H1 (cell line): Measurements from ENCODE around the gene CCDC91. TPM values are rescaled to one million over a fixed set of nuclear protein-coding genes. Genes with fewer than 3 reads are reported as not detected.

Experiments used
- CHD7 ChIP-seq: fragments of 300-600 bp; sonication (generic); IDR thresholded peaks from 2 replicates; pipeline ENCODE4 v1.7.1; 2012; ENCODE audit warnings: low read length, moderate library complexity, mild to moderate bottlenecking, inconsistent platforms; ENCODE audit not compliant: insufficient replicate concordance
- JUND ChIP-seq: IDR thresholded peaks from 2 replicates; pipeline ENCODE4 v1.6.1; 2011; ENCODE audit warnings: mild to moderate bottlenecking, improper control_type of control experiment, low read length
- polyA plus RNA-seq, 7 experiments: library from polyadenylated mRNA; depleted of rRNA in 3 of 7; stranded (reverse) in 5 of 7; unstranded in 2 of 7; fragments of >200 nt in 5 of 7; fragments of 200-250 nt in 2 of 7; gene quantifications; 1 replicate in 5 of 7; 2 replicates in 1 of 7; 4 replicates in 1 of 7; pipeline versions ENCODE4 v1.2.1 to v1.2.3, GENCODE V29; 2011 to 2013; ENCODE audit warnings: missing spikeins in 2 of 7, mixed read lengths in 2 of 7
- total RNA-seq: library from RNA; stranded (reverse); fragmentation: NEBNext Ultra II Directional; extraction: Animal tissue kit (Norgen Biotek cat#: 25700); gene quantifications from 2 replicates; pipeline ENCODE4 v1.2.1, GENCODE V29; 2021

Gene CCDC91
- total and polyA plus RNA-seq, 2 of the 8 experiments (the other 6 are each of a cell fraction or from before 2014, with no cell fraction given): 8.6 to 23.1 TPM

DNA sequence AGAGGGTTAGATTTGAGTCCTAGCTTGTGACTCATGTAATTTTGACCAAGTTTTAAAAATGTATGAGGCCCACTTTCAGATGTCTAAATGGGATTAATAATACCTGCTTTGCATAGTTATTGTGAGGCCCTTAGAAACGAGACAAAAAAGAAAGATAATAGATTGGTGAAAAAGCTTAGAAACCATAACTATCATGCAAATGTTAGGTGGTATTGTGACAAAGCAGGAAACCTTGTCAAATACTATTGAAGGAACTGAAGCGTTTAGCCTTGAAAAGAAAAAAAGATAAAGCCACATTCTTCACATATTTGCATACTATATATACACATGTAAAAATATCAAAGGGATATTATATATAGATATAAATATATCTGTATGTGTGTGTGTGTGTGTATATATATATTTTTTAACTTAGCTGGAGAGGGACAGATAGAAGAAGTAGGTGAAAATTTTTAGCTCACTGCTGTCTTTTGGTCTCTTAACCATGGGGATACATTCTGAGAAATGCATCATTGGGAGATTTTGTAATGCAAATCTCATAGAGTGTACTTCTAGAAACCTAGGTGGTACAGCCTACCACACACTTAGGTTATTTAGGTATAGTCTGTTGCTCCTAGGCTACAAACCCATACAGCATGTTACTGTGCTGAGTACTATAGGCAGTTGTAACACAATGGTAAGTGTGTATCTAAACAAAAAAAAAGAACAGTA, 270.3 kb downstream of the CCDC91 start (continued):
- TF ChIP-seq CHD7 (peak; percentile 54), JUND (no peak)
